C4-2B (cell line): ENCODE measurements around the gene HOXC10.

Source experiments
- H3K27ac ChIP-seq: fragments of 450-650 bp; 2 replicates; pipeline ENCODE4 v1.5.1; 2017
- ZFX ChIP-seq: fragments of 450-650 bp; IDR thresholded peaks from 2 replicates; pipeline ENCODE4 v1.6.1; 2017
- TF ChIP-seq, protein P1 (sequence below): fragments of 450-650 bp; conservative IDR thresholded peaks from 2 replicates; pipeline ENCODE4 v1.5.1; 2017; ENCODE audit warnings: mild to moderate bottlenecking

The HOXC10 gene

GRCh38 chr12:54038871-54039414 is 54.0 kb downstream of the HOXC10 start:
- TF ChIP-seq ZFX: no peak
- TF ChIP-seq, protein P1, sequence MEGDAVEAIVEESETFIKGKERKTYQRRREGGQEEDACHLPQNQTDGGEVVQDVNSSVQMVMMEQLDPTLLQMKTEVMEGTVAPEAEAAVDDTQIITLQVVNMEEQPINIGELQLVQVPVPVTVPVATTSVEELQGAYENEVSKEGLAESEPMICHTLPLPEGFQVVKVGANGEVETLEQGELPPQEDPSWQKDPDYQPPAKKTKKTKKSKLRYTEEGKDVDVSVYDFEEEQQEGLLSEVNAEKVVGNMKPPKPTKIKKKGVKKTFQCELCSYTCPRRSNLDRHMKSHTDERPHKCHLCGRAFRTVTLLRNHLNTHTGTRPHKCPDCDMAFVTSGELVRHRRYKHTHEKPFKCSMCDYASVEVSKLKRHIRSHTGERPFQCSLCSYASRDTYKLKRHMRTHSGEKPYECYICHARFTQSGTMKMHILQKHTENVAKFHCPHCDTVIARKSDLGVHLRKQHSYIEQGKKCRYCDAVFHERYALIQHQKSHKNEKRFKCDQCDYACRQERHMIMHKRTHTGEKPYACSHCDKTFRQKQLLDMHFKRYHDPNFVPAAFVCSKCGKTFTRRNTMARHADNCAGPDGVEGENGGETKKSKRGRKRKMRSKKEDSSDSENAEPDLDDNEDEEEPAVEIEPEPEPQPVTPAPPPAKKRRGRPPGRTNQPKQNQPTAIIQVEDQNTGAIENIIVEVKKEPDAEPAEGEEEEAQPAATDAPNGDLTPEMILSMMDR: no peak
- no peak overlapping the region for H3K27ac ChIP-seq

GRCh38 chr12:54039417-54040147 is 54.6 kb downstream of the HOXC10 start:
- no peak overlapping the region for H3K27ac ChIP-seq
- TF ChIP-seq, protein P1: no peak
- no peak for TF ChIP-seq ZFX
